Kidney epithelial cell (primary cell): ENCODE data around the gene TOMM70. TPM values are rescaled to one million over a fixed set of nuclear protein-coding genes. Genes with fewer than 3 reads are reported as not detected.
A peak's percentile ranks its signal among the peaks of the same experiment; 100 is the strongest.
"Not testable (repeated sequence)": the region's sequence is repeated elsewhere in the genome, so short reads cannot be mapped to it uniquely, and the experiment has no call there.

Experiments used
- DNase-seq: peaks from one replicate; pipeline ENCODE4 v3.0.0-alpha.2; 2010; ENCODE audit warnings: low read depth
- H3K27me3 ChIP-seq: 2 replicates; pipeline ENCODE4 v1.6.0; 2011; ENCODE audit warnings: low read length; ENCODE audit not compliant: control insufficient read depth, insufficient read depth
- H3K36me3 ChIP-seq: 2 replicates; pipeline ENCODE4 v1.5.1; 2011; ENCODE audit warnings: low read length; ENCODE audit not compliant: control insufficient read depth, insufficient read depth
- H3K4me3 ChIP-seq: 2 replicates; pipeline ENCODE4 v1.5.1; 2011; ENCODE audit warnings: low read depth, mild to moderate bottlenecking, control low read depth, low read length
- CTCF ChIP-seq: IDR thresholded peaks from 2 replicates; pipeline ENCODE4 v1.5.1; 2011; ENCODE audit warnings: mild to moderate bottlenecking, moderate library complexity, low read length, control low read depth, inconsistent platforms; ENCODE audit not compliant: insufficient read depth, poor library complexity, severe bottlenecking
- total RNA-seq: library from RNA; depleted of rRNA; stranded (reverse); fragments of >200 nt; gene quantifications from 2 replicates; pipeline ENCODE4 v1.2.3, GENCODE V29; 2015

The TOMM70 gene
- total RNA-seq, 1 donor from 2014 or later: 39.1 TPM

- TF ChIP-seq CTCF: no peak
- Histone ChIP-seq H3K4me3 (no peak overlapping the region), H3K36me3 (no peaks in the 10 kb centered on the region), H3K27me3 (no peaks in the 10 kb centered on the region)
- DNase-seq: no peak
Measured at GRCh38 chr3:100339786-100340185, 61.1 kb downstream of the TOMM70 start.

GRCh38 chr3:100338911-100339310, 62.0 kb downstream of the TOMM70 start:
- no peak for TF ChIP-seq CTCF
- H3K4me3 ChIP-seq: no peak overlapping the region
- DNase-seq: no peak
- no peaks in the 10 kb centered on the region for H3K36me3 ChIP-seq
- no peaks in the 10 kb centered on the region for H3K27me3 ChIP-seq

- H3K36me3 ChIP-seq, H3K4me3 ChIP-seq, H3K27me3 ChIP-seq, DNase-seq: not testable (repeated sequence)
Measured at GRCh38 chr3:100336229-100336628, 64.7 kb downstream of the TOMM70 start.

GRCh38 chr3:100335434-100335833, 65.5 kb downstream of the TOMM70 start:
- H3K4me3 ChIP-seq: peak overlapping the region; percentile 74
- H3K27me3 ChIP-seq: no peaks in the 10 kb centered on the region
- no peaks in the 10 kb centered on the region for H3K36me3 ChIP-seq
- no peak for TF ChIP-seq CTCF
- DNase-seq: no peak

- TF ChIP-seq CTCF: no peak
Measured at GRCh38 chr3:100334488-100335351, 66.2 kb downstream of the TOMM70 start, which contains the start of gene NIT2. TSS of gene NIT2 (plus strand) at chr3:100334757. CDS start at chr3:100334792, 35 bp downstream.

GRCh38 chr3:100333970-100334487, 66.9 kb downstream of the TOMM70 start:
- DNase-seq: no peak
- no peaks in the 10 kb centered on the region for H3K36me3 ChIP-seq
- H3K4me3 ChIP-seq: peak overlapping the region; percentile 74
- TF ChIP-seq CTCF: no peak
- H3K27me3 ChIP-seq: no peaks in the 10 kb centered on the region

More at GRCh38 chr3:100334488-100335351, 66.2 kb downstream of the TOMM70 start, which contains the start of gene NIT2:
- peak within 1 kb of the TSS; percentile 74 for H3K4me3 ChIP-seq
- peak; percentile 41 for DNase-seq
- H3K27me3 ChIP-seq: no peaks in the 10 kb centered on the region
- H3K36me3 ChIP-seq: no peaks in the 10 kb centered on the region
